Hepatocyte (in vitro differentiated cells): ENCODE measurements around the gene GIPC1.

ENCODE experiments used
- EZH2 ChIP-seq: fragments of 200-600 bp; sonication (generic); IDR thresholded peaks from 2 replicates; pipeline ENCODE4 v1.6.1; 2016; ENCODE audit warnings: antibody characterized with exemption, mild to moderate bottlenecking, borderline replicate concordance
- EZH2phosphoT487 ChIP-seq: fragments of 200-600 bp; sonication (generic); IDR thresholded peaks from one replicate; pipeline ENCODE4 v1.6.1; 2018; ENCODE audit warnings: antibody characterized with exemption, mild to moderate bottlenecking, low read depth, moderate library complexity; ENCODE audit not compliant: unreplicated experiment, severe bottlenecking
- TF ChIP-seq, protein P1 (sequence below): fragments of 200-600 bp; sonication (generic); IDR thresholded peaks from 2 replicates; pipeline ENCODE4 v1.5.1; 2016; ENCODE audit warnings: antibody characterized with exemption, mild to moderate bottlenecking; ENCODE audit not compliant: poor library complexity

DNA sequence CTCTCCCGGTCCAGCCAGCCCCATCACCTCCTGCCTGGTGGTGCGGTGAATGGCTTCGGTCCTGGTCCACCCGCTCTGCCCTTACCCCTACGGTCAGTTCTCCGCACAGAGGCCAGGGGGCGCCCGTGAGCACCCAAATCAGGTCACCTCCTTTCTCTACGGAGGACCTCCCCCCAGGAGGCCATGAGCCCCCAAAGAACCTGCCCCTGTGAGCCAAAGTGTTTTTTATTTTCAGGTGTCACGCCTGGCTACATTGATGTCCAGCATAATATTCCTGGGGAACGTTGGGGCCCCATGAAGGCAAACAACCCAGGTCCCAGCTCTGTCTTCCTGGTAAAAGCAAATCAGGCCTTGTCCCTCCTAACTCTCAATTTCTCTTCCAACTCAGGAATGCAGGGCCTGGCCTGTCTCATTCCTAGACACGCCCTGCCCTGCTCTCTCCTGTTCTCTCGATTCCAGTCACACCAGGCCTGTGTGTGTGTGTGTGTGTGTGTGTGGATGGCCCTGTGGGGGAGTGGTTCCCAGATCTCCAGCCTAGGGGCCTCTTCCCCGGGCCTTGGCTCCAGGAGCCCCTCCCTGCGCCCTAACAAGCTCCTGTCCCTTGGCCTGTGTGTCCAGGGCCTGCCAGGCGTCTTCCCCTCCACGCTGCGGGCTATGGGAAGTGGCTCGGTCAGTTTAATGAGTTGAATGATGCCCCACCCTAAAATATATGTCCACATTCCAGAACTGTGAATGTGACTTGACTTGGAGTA, 9.7 kb upstream of the GIPC1 start:
- TF ChIP-seq, protein P1, sequence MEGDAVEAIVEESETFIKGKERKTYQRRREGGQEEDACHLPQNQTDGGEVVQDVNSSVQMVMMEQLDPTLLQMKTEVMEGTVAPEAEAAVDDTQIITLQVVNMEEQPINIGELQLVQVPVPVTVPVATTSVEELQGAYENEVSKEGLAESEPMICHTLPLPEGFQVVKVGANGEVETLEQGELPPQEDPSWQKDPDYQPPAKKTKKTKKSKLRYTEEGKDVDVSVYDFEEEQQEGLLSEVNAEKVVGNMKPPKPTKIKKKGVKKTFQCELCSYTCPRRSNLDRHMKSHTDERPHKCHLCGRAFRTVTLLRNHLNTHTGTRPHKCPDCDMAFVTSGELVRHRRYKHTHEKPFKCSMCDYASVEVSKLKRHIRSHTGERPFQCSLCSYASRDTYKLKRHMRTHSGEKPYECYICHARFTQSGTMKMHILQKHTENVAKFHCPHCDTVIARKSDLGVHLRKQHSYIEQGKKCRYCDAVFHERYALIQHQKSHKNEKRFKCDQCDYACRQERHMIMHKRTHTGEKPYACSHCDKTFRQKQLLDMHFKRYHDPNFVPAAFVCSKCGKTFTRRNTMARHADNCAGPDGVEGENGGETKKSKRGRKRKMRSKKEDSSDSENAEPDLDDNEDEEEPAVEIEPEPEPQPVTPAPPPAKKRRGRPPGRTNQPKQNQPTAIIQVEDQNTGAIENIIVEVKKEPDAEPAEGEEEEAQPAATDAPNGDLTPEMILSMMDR: peak; percentile 57
- no peak for TF ChIP-seq EZH2
- TF ChIP-seq EZH2phosphoT487: no peak
